Mesodermal cell (in vitro differentiated cells): Measurements from ENCODE around the gene BMI1.
A peak's percentile ranks its signal among the peaks of the same experiment; 100 is the strongest.

Experiments
- H3K27ac ChIP-seq: 2 replicates; pipeline ENCODE4 v1.7.0; 2013; ENCODE audit warnings: mild to moderate bottlenecking, low read depth, low read length, moderate library complexity; ENCODE audit not compliant: severe bottlenecking
- H3K36me3 ChIP-seq: 2 replicates; pipeline ENCODE4 v1.7.1; 2013; ENCODE audit warnings: mild to moderate bottlenecking, low read length, moderate library complexity; ENCODE audit not compliant: control insufficient read depth, insufficient read depth
- H3K4me1 ChIP-seq: one replicate; pipeline ENCODE4 v1.7.1; 2013; ENCODE audit warnings: mild to moderate bottlenecking, low read length; ENCODE audit not compliant: insufficient read depth, control insufficient read depth, poor library complexity, severe bottlenecking
- H3K4me3 ChIP-seq: 2 replicates; pipeline ENCODE4 v1.7.0; 2013; ENCODE audit warnings: low read length, control low read depth, mild to moderate bottlenecking; ENCODE audit not compliant: insufficient read depth, poor library complexity, severe bottlenecking; ENCODE audit errors: extremely low read depth
- H3K9me3 ChIP-seq: 2 replicates; pipeline ENCODE4 v1.7.1; 2013; ENCODE audit warnings: mild to moderate bottlenecking, low read length, moderate library complexity; ENCODE audit not compliant: control insufficient read depth
- WGBS, 2 experiments: methylation state at CpG; one replicate each; pipeline ENCODE4 v1.1.5; 2013; ENCODE audit warnings: missing lambda C conversion rate in 2 of 2; ENCODE audit not compliant: insufficient coverage in 2 of 2; 5-methylcytosine and 5-hydroxymethylcytosine counted together

Gene BMI1

GRCh38 chr10:22319980-22320558 lies 830 bp upstream of the BMI1 start:
- WGBS, 2 experiments: 1% methylated on average over 25 to 26 of the region's 30 CpGs
- H3K4me1 ChIP-seq: peaks cover 13% of the 10 kb centered on the region
- H3K27ac ChIP-seq: no peak overlapping the region
- H3K36me3 ChIP-seq: no peaks in the 10 kb centered on the region
- H3K4me3 ChIP-seq: peak overlapping the region; percentile 28
- no peaks in the 10 kb centered on the region for H3K9me3 ChIP-seq

GRCh38 chr10:22321156-22321923 lies 441 bp downstream of the BMI1 start:
- Histone ChIP-seq H3K9me3 (no peaks in the 10 kb centered on the region), H3K4me1 (peaks cover 13% of the 10 kb centered on the region), H3K36me3 (no peaks in the 10 kb centered on the region), H3K4me3 (peak overlapping the region; percentile 72), H3K27ac (peak overlapping the region; percentile 18)
- 0% methylated on average over 40 to 46 of the region's 114 CpGs for WGBS, 2 experiments

GRCh38 chr10:22321924-22322640 lies 1.2 kb downstream of the BMI1 start:
- no peaks in the 10 kb centered on the region for H3K9me3 ChIP-seq
- 0 to 1% methylated on average over 18 to 23 of the region's 57 CpGs for WGBS, 2 experiments
- H3K27ac ChIP-seq: no peak overlapping the region
- H3K36me3 ChIP-seq: no peaks in the 10 kb centered on the region
- peaks cover 13% of the 10 kb centered on the region for H3K4me1 ChIP-seq
- peak overlapping the region; percentile 53 for H3K4me3 ChIP-seq

GRCh38 chr10:22322641-22323160 lies 1.8 kb downstream of the BMI1 start:
- no peak overlapping the region for H3K27ac ChIP-seq
- peak overlapping the region; percentile 53 for H3K4me3 ChIP-seq
- no peaks in the 10 kb centered on the region for H3K36me3 ChIP-seq
- 0 to 14% methylated on average over 2 of the region's 5 CpGs for WGBS, 2 experiments
- H3K9me3 ChIP-seq: no peaks in the 10 kb centered on the region
- H3K4me1 ChIP-seq: peaks cover 13% of the 10 kb centered on the region

- Histone ChIP-seq H3K36me3 (no peaks in the 10 kb centered on the region), H3K4me1 (peaks cover 13% of the 10 kb centered on the region), H3K4me3 (no peak overlapping the region), H3K9me3 (no peaks in the 10 kb centered on the region), H3K27ac (no peak overlapping the region)
- WGBS, 2 experiments: 6% methylated on average over 3 of the region's 5 CpGs; no CpG with 5 or more reads in 1 of the 2 experiments
These were observed 2.8 kb downstream of the BMI1 start for GRCh38 chr10:22323538-22324305.

GRCh38 chr10:22324413-22324812 lies 3.5 kb downstream of the BMI1 start:
- Histone ChIP-seq H3K9me3 (no peaks in the 10 kb centered on the region), H3K36me3 (peaks cover 4% of the 10 kb centered on the region), H3K4me1 (peaks cover 13% of the 10 kb centered on the region), H3K4me3 (peak overlapping the region; percentile 50), H3K27ac (no peak overlapping the region)
- 0% methylated on average over 1 of the region's 4 CpGs; no CpG with 5 or more reads in 1 of the 2 experiments for whole genome bisulfite sequencing, 2 experiments

GRCh38 chr10:22324893-22325271 lies 4.0 kb downstream of the BMI1 start:
- Histone ChIP-seq H3K4me3 (peak overlapping the region; percentile 50), H3K9me3 (no peaks in the 10 kb centered on the region), H3K36me3 (peaks cover 9% of the 10 kb centered on the region), H3K4me1 (peaks cover 13% of the 10 kb centered on the region), H3K27ac (no peak overlapping the region)
- 0 to 8% methylated on average over 6 of the region's 9 CpGs for WGBS, 2 experiments

- 0% methylated on average over 47 to 49 of the region's 92 CpGs for WGBS, 2 experiments
- Histone ChIP-seq H3K27ac (peak overlapping the region; percentile 50), H3K9me3 (no peaks in the 10 kb centered on the region), H3K4me3 (peak overlapping the region; percentile 50), H3K36me3 (peaks cover 12% of the 10 kb centered on the region), H3K4me1 (peaks cover 13% of the 10 kb centered on the region)
These were observed 4.6 kb downstream of the BMI1 start for GRCh38 chr10:22325272-22326144.

GRCh38 chr10:22326145-22326702 lies 5.3 kb downstream of the BMI1 start:
- Histone ChIP-seq H3K4me1 (peaks cover 13% of the 10 kb centered on the region), H3K4me3 (peak overlapping the region; percentile 38), H3K9me3 (no peaks in the 10 kb centered on the region), H3K36me3 (peaks cover 12% of the 10 kb centered on the region), H3K27ac (peak overlapping the region; percentile 50)
- 13 to 23% methylated on average over 2 to 6 of the region's 8 CpGs for WGBS, 2 experiments
